Brain microvascular endothelial cell (primary cell): Measurements from ENCODE around the gene ZNF32.

ENCODE experiments used
- DNase-seq: peaks from one replicate; pipeline ENCODE4 v3.0.0-alpha.2; 2020
- H3K27ac ChIP-seq: fragments of 250-450 bp; sonication (Bioruptor Pico); 2 replicates; pipeline ENCODE4 v1.5.1; 2020; ENCODE audit warnings: mild to moderate bottlenecking, moderate library complexity
- H3K27me3 ChIP-seq: fragments of 250-450 bp; sonication (Bioruptor Pico); replicated peaks from 2 replicates; pipeline ENCODE4 v1.5.1; 2020; ENCODE audit warnings: mild to moderate bottlenecking
- H3K36me3 ChIP-seq: fragments of 250-450 bp; sonication (Bioruptor Pico); replicated peaks from 2 replicates; pipeline ENCODE4 v1.5.1; 2020; ENCODE audit warnings: mild to moderate bottlenecking
- H3K4me3 ChIP-seq: 2 replicates; pipeline ENCODE4 v1.5.1; 2011; ENCODE audit warnings: low read depth, mild to moderate bottlenecking, control low read depth, low read length, moderate library complexity
- CTCF ChIP-seq: IDR thresholded peaks from 2 replicates; pipeline ENCODE4 v1.5.1; 2011; ENCODE audit warnings: low read depth, mild to moderate bottlenecking, moderate library complexity, low read length, control low read depth, inconsistent platforms; ENCODE audit errors: missing control alignments
- in situ Hi-C: cut with HindIII; loops from 2 replicates; pipeline ENCODE4 v1.10.0; 2017; ENCODE audit warnings: low sequenced_read_pairs, low pct_ligation_motif_present

Gene ZNF32

GRCh38 chr10:43665054-43665453 is 16.4 kb upstream of the ZNF32 start:
- no peak for TF ChIP-seq CTCF
- no peaks in the 10 kb centered on the region for H3K27me3 ChIP-seq
- in situ Hi-C loops, result loop anchor here (25.0 kb wide), 1 partner anchor 1197 kb away; no protein-coding TSS in a partner anchor

GRCh38 chr10:43658227-43658626 is 9.5 kb upstream of the ZNF32 start:
- in situ Hi-C loops, result loop anchor here (25.0 kb wide), 1 partner anchor 1204 kb away; no protein-coding TSS in a partner anchor
- no peak for DNase-seq
- Histone ChIP-seq H3K27ac (no peak overlapping the region), H3K4me3 (no peak overlapping the region), H3K27me3 (no peaks in the 10 kb centered on the region), H3K36me3 (no peaks in the 10 kb centered on the region)
- TF ChIP-seq CTCF, result no peak

More at GRCh38 chr10:43665054-43665453, 16.4 kb upstream of the ZNF32 start:
- Histone ChIP-seq H3K27ac (no peak overlapping the region), H3K4me3 (no peak overlapping the region), H3K36me3 (no peaks in the 10 kb centered on the region)
- no peak for DNase-seq

- in situ Hi-C loops, result loop anchor here (25.0 kb wide), 1 partner anchor 1207 kb away; no protein-coding TSS in a partner anchor
- Histone ChIP-seq H3K4me3 (no peak overlapping the region), H3K27ac (no peak overlapping the region), H3K36me3 (no peaks in the 10 kb centered on the region), H3K27me3 (no peaks in the 10 kb centered on the region)
- TF ChIP-seq CTCF, result no peak
- no peak for DNase-seq
Measured at GRCh38 chr10:43655311-43655710, 6.6 kb upstream of the ZNF32 start.

- TF ChIP-seq CTCF, result no peak
- Histone ChIP-seq H3K27me3 (no peaks in the 10 kb centered on the region), H3K4me3 (no peak overlapping the region), H3K27ac (no peak overlapping the region), H3K36me3 (no peaks in the 10 kb centered on the region)
- in situ Hi-C loops, result loop anchor here (25.0 kb wide), 1 partner anchor 1209 kb away; no protein-coding TSS in a partner anchor
- peak; percentile 11 for DNase-seq
Measured at GRCh38 chr10:43653746-43654145, 5.1 kb upstream of the ZNF32 start.

- peak overlapping the region; percentile 72 for H3K4me3 ChIP-seq
- no peaks in the 10 kb centered on the region for H3K27me3 ChIP-seq
- no peak for DNase-seq
- peaks cover 16% of the 10 kb centered on the region for H3K36me3 ChIP-seq
- TF ChIP-seq CTCF, result no peak
- in situ Hi-C loops, result no loop called here
- H3K27ac ChIP-seq, result peak overlapping the region; percentile 73
Measured at GRCh38 chr10:43649185-43649523, 473 bp upstream of the ZNF32 start.

GRCh38 chr10:43648095-43648397 is 635 bp downstream of the ZNF32 start:
- in situ Hi-C loops, result no loop called here
- Histone ChIP-seq H3K4me3 (peak overlapping the region; percentile 72), H3K36me3 (peaks cover 25% of the 10 kb centered on the region), H3K27me3 (no peaks in the 10 kb centered on the region), H3K27ac (no peak overlapping the region)
- no peak for TF ChIP-seq CTCF
- DNase-seq, result no peak
